H1 (cell line): ENCODE results near the gene ZBED1. TPM values are rescaled to one million over a fixed set of nuclear protein-coding genes. Genes with fewer than 3 reads are reported as not detected.

ENCODE experiments used
- CTCF ChIA-PET: fragments of 300-600 bp; sonication (Branson Sonifier 250); formaldehyde crosslinking; loops from one replicate; lab custom pipeline; 2021; ENCODE audit not compliant: partially characterized antibody; lab: Charles Lee
- POLR2A ChIA-PET: fragments of 300-600 bp; sonication (Branson Sonifier 250); formaldehyde crosslinking; loops from one replicate; lab custom pipeline; 2021; ENCODE audit warnings: inconsistent platforms; ENCODE audit not compliant: partially characterized antibody; lab: Charles Lee
- DNase-seq, 2 experiments: peaks; one replicate each; pipeline versions ENCODE4 v3.0.0 to v3.0.0-alpha.2; 2010 to 2022; ENCODE audit warnings: low spot score in 2 of 2, low read depth in 1 of 2, mixed read lengths in 1 of 2
- FAIRE-seq: peaks from 2 replicates; lab custom pipeline; 2011; peaks lifted over from hg19 to GRCh38; lab: Jason Lieb, UNC
- H2AFZ ChIP-seq: 2 replicates; pipeline ENCODE4 v1.8.1; 2012; ENCODE audit warnings: low read length, inconsistent platforms
- H2AK5ac ChIP-seq: 2 replicates; pipeline ENCODE4 v1.6.1; 2013; ENCODE audit warnings: low read depth, low read length
- H2BK120ac ChIP-seq: replicated peaks from 2 replicates; pipeline ENCODE3; 2013; ENCODE audit warnings: low read depth, low read length, inconsistent platforms
- H2BK12ac ChIP-seq: 2 replicates; pipeline ENCODE4 v1.6.1; 2013; ENCODE audit warnings: low read depth, low read length
- H2BK15ac ChIP-seq: 2 replicates; pipeline ENCODE4 v1.6.1; 2013; ENCODE audit warnings: low read length
- H2BK20ac ChIP-seq: 2 replicates; pipeline ENCODE4 v1.6.1; 2013; ENCODE audit warnings: low read length
- H2BK5ac ChIP-seq: 2 replicates; pipeline ENCODE4 v1.6.1; 2013; ENCODE audit warnings: low read depth, low read length
- H3K14ac ChIP-seq: 2 replicates; pipeline ENCODE4 v1.6.1; 2013; ENCODE audit warnings: inconsistent platforms; ENCODE audit not compliant: insufficient read length
- H3K18ac ChIP-seq: 2 replicates; pipeline ENCODE4 v1.6.1; 2013; ENCODE audit warnings: low read length; ENCODE audit errors: extremely low read depth
- H3K23ac ChIP-seq: 2 replicates; pipeline ENCODE4 v1.6.1; 2013; ENCODE audit warnings: inconsistent platforms; ENCODE audit not compliant: insufficient read length
- H3K23me2 ChIP-seq: 2 replicates; pipeline ENCODE4 v1.6.1; 2013; ENCODE audit warnings: low read depth, low read length
- H3K27ac ChIP-seq: 2 replicates; pipeline ENCODE4 v1.6.1; 2011; ENCODE audit warnings: low read depth, low read length, inconsistent platforms
- H3K27me3 ChIP-seq, 4 experiments: replicated peaks in 1 of 4; 1 replicate in 1 of 4; 2 replicates in 3 of 4; pipeline versions ENCODE4 v1.6.1 to v1.8.1; 2011 to 2013; ENCODE audit warnings: low read length in 3 of 4, mild to moderate bottlenecking in 3 of 4, inconsistent platforms in 2 of 4, mixed read lengths in 2 of 4, moderate library complexity in 1 of 4; ENCODE audit not compliant: control insufficient read depth in 3 of 4, insufficient read depth in 3 of 4; ENCODE audit errors: extremely low read depth in 1 of 4
- H3K36me3 ChIP-seq, 4 experiments: 2 replicates each; pipeline versions ENCODE4 v1.6.1 to v1.8.1; 2011 to 2013; ENCODE audit warnings: mild to moderate bottlenecking in 4 of 4, low read length in 3 of 4, moderate library complexity in 2 of 4, control low read depth in 1 of 4, inconsistent platforms in 1 of 4; ENCODE audit not compliant: insufficient read depth in 4 of 4, control insufficient read depth in 2 of 4
- H3K4ac ChIP-seq: replicated peaks from 2 replicates; pipeline ENCODE3; 2013; ENCODE audit warnings: low read length, low read depth, mixed read lengths, inconsistent platforms; ENCODE audit not compliant: insufficient read length
- H3K4me1 ChIP-seq, 4 experiments: replicated peaks in 1 of 4; 1 replicate in 1 of 4; 2 replicates in 3 of 4; pipeline versions ENCODE4 v1.6.1 to v1.8.1; 2011 to 2013; ENCODE audit warnings: low read length in 3 of 4, inconsistent platforms in 2 of 4, mixed read lengths in 1 of 4; ENCODE audit not compliant: insufficient read depth in 4 of 4, control insufficient read depth in 3 of 4
- H3K4me2 ChIP-seq, 2 experiments: 2 replicates each; pipeline versions ENCODE4 v1.6.1 to v1.8.1; 2011 to 2013; ENCODE audit warnings: low read depth in 2 of 2, low read length in 2 of 2, control low read depth in 1 of 2, inconsistent platforms in 1 of 2, mild to moderate bottlenecking in 1 of 2; ENCODE audit not compliant: insufficient read depth in 1 of 2
- H3K4me3 ChIP-seq, 4 experiments: fragments of 200-600, 300-600 bp in 1 of 4; sonication (generic), shearing (Covaris generic), sonication (Bioruptor Twin) in 1 of 4; 2 replicates each; pipeline versions ENCODE4 v1.5.1 to v1.8.1; 2011 to 2016; ENCODE audit warnings: low read length in 4 of 4, low read depth in 3 of 4, control low read depth in 2 of 4, inconsistent platforms in 2 of 4, mild to moderate bottlenecking in 2 of 4, mixed read lengths in 1 of 4, moderate library complexity in 1 of 4; ENCODE audit not compliant: insufficient read depth in 2 of 4; ENCODE audit errors: extremely low read depth in 1 of 4
- H3K56ac ChIP-seq: replicated peaks from 2 replicates; pipeline ENCODE3; 2013; ENCODE audit warnings: low read depth, mild to moderate bottlenecking, mixed read lengths, low read length, inconsistent platforms; ENCODE audit not compliant: insufficient read length
- H3K79me1 ChIP-seq: 2 replicates; pipeline ENCODE4 v1.6.1; 2013; ENCODE audit warnings: low read depth, low read length, control low read depth
- H3K79me2 ChIP-seq, 2 experiments: 2 replicates each; pipeline versions ENCODE4 v1.6.1 to v1.8.1; 2012 to 2013; ENCODE audit warnings: low read length in 2 of 2, mild to moderate bottlenecking in 2 of 2, inconsistent platforms in 1 of 2; ENCODE audit not compliant: insufficient read depth in 2 of 2, control insufficient read depth in 1 of 2
- H3K9ac ChIP-seq, 4 experiments: replicated peaks in 1 of 4; 1 replicate in 1 of 4; 2 replicates in 3 of 4; pipeline versions ENCODE4 v1.6.1 to v1.8.1; 2011 to 2013; ENCODE audit warnings: low read depth in 3 of 4, low read length in 3 of 4, control low read depth in 2 of 4, mild to moderate bottlenecking in 2 of 4, moderate library complexity in 2 of 4, inconsistent platforms in 1 of 4; ENCODE audit errors: extremely low read depth in 1 of 4
- H3K9me3 ChIP-seq, 2 experiments: 2 replicates each; pipeline versions ENCODE4 v1.6.1 to v1.8.1; 2012 to 2013; ENCODE audit warnings: mild to moderate bottlenecking in 2 of 2, moderate library complexity in 2 of 2, control low read depth in 1 of 2, inconsistent platforms in 1 of 2, low read depth in 1 of 2, low read length in 1 of 2, mixed read lengths in 1 of 2; ENCODE audit not compliant: insufficient read depth in 2 of 2
- H4K20me1 ChIP-seq, 2 experiments: replicated peaks in 1 of 2; 2 replicates each; pipeline versions ENCODE3 to v1.8.1; 2011 to 2013; ENCODE audit warnings: inconsistent platforms in 2 of 2, low read length in 2 of 2, mild to moderate bottlenecking in 1 of 2; ENCODE audit not compliant: insufficient read depth in 2 of 2, control insufficient read depth in 1 of 2
- H4K5ac ChIP-seq: 2 replicates; pipeline ENCODE4 v1.6.1; 2013; ENCODE audit warnings: low read length, low read depth, mixed read lengths, inconsistent platforms; ENCODE audit not compliant: insufficient read length
- H4K8ac ChIP-seq: 2 replicates; pipeline ENCODE4 v1.8.0; 2013; ENCODE audit warnings: mild to moderate bottlenecking, moderate library complexity, low read length, inconsistent platforms; ENCODE audit not compliant: insufficient read depth; ENCODE audit errors: extremely low read depth
- H4K91ac ChIP-seq: replicated peaks from 2 replicates; pipeline ENCODE3; 2013; ENCODE audit warnings: low read length, mixed read lengths, inconsistent platforms; ENCODE audit not compliant: insufficient read length
- CREB1 ChIP-seq: IDR thresholded peaks from 2 replicates; pipeline ENCODE4 v1.6.1; 2012; ENCODE audit warnings: inconsistent platforms
- TAF1 ChIP-seq: IDR thresholded peaks from 2 replicates; pipeline ENCODE4 v1.6.1; 2011; ENCODE audit warnings: mild to moderate bottlenecking, low read depth, low read length
- TAF7 ChIP-seq: optimal IDR thresholded peaks from 2 replicates; pipeline ENCODE3; 2011; ENCODE audit warnings: low read depth, mild to moderate bottlenecking, inconsistent platforms, low read length, moderate library complexity, borderline replicate concordance
- WGBS, 2 experiments: shearing (Covaris generic) in 1 of 2; methylation state at CpG; one replicate each; pipeline versions ENCODE4 v1.1.6 to v1.1.7; 2013 to 2015; ENCODE audit warnings: low lambda C conversion rate in 2 of 2, mixed read lengths in 2 of 2, inconsistent platforms in 1 of 2, low coverage in 1 of 2, missing lambda C conversion rate in 1 of 2; ENCODE audit not compliant: insufficient replicate concordance in 2 of 2, insufficient coverage in 1 of 2, insufficient read length in 1 of 2; ENCODE audit errors: extremely low coverage in 1 of 2, missing lambda C conversion rate in 1 of 2; 5-methylcytosine and 5-hydroxymethylcytosine counted together
- polyA plus RNA-seq, 7 experiments: library from polyadenylated mRNA; depleted of rRNA in 3 of 7; stranded (reverse) in 5 of 7; unstranded in 2 of 7; fragments of >200 nt in 5 of 7; fragments of 200-250 nt in 2 of 7; gene quantifications; 1 replicate in 5 of 7; 2 replicates in 1 of 7; 4 replicates in 1 of 7; pipeline versions ENCODE4 v1.2.1 to v1.2.3, GENCODE V29; 2011 to 2013; ENCODE audit warnings: missing spikeins in 2 of 7, mixed read lengths in 2 of 7
- total RNA-seq: library from RNA; stranded (reverse); fragmentation: NEBNext Ultra II Directional; extraction: Animal tissue kit (Norgen Biotek cat#: 25700); gene quantifications from 2 replicates; pipeline ENCODE4 v1.2.1, GENCODE V29; 2021

The ZBED1 gene
- total and polyA plus RNA-seq, 2 of the 8 experiments (the other 6 are each of a cell fraction or from before 2014, with no cell fraction given) = 28.5 to 45.8 TPM

GRCh38 chrX:2446815-2447214 is 54.0 kb downstream of the ZBED1 start:
- H3K4me1 ChIP-seq = peaks cover 0 to 9% (median 5%) of the 10 kb centered on the region in 4 experiments; a peak in 4 of 7 replicates
- ChIA-PET CTCF (no interaction called here), POLR2A (no interaction called here)
- no peak overlapping the region for H2BK5ac ChIP-seq
- WGBS, 2 experiments = 95% methylated on average over 14 of the region's 14 CpGs; no CpG with 5 or more reads in 1 of the 2 experiments
- H2AK5ac ChIP-seq = peak overlapping the region; percentile 83; the same call in 1 of the 2 replicates
- no peak for FAIRE-seq
- no peak overlapping the region for H3K4me3 ChIP-seq
- no peak overlapping the region for H2BK20ac ChIP-seq
- H3K79me2 ChIP-seq = peaks cover 11 to 68% of the 10 kb centered on the region in 2 experiments
- no peak overlapping the region for H3K18ac ChIP-seq
- peaks cover 12% of the 10 kb centered on the region for H3K79me1 ChIP-seq
- H4K8ac ChIP-seq = no peak overlapping the region
- TF ChIP-seq TAF7 (no peak), TAF1 (no peak), CREB1 (no peak)
- no peaks in the 10 kb centered on the region for H3K27me3 ChIP-seq
- no peak overlapping the region; the same call in 1 of the 2 replicates for H2BK12ac ChIP-seq
- no peaks in the 10 kb centered on the region for H3K23me2 ChIP-seq
- peaks cover 0 to 3% of the 10 kb centered on the region in 2 experiments for H4K20me1 ChIP-seq
- H3K56ac ChIP-seq = no peak overlapping the region
- H3K36me3 ChIP-seq = peaks cover 0 to 4% (median 2%) of the 10 kb centered on the region in 4 experiments; a peak in 4 of 8 replicates
- no peak overlapping the region for H4K91ac ChIP-seq
- H2AFZ ChIP-seq = no peak overlapping the region
- H3K27ac ChIP-seq = no peak overlapping the region
- no peak overlapping the region for H2BK120ac ChIP-seq
- no peak overlapping the region for H3K9ac ChIP-seq
- H3K4me2 ChIP-seq = no peak overlapping the region
- no peak overlapping the region for H3K14ac ChIP-seq
- peak overlapping the region; percentile 88; the same call in 1 of the 2 replicates for H2BK15ac ChIP-seq
- no peak overlapping the region for H4K5ac ChIP-seq
- H3K9me3 ChIP-seq = peaks cover 5 to 6% of the 10 kb centered on the region in 2 experiments; a peak in 2 of 4 replicates
- no peak overlapping the region for H3K23ac ChIP-seq
- no peak overlapping the region for H3K4ac ChIP-seq
- DNase-seq = no peak
